RPMI7951 (cell line): Measurements from ENCODE around the gene PTGFRN. TPM values are rescaled to one million over a fixed set of nuclear protein-coding genes. Genes with fewer than 3 reads are reported as not detected.
"Not testable (repeated sequence)": the region's sequence is repeated elsewhere in the genome, so short reads cannot be mapped to it uniquely, and the experiment has no call there.

Experiments
- DNase-seq: peaks from one replicate; pipeline ENCODE4 v3.0.0-alpha.2; 2012; ENCODE audit warnings: low read depth
- total RNA-seq: library from RNA; depleted of rRNA; stranded (reverse); fragments of >200 nt; shearing (Covaris generic); gene quantifications from 2 replicates; pipeline ENCODE4 v1.2.3, GENCODE V29; 2014

Gene PTGFRN
- total RNA-seq, 1 experiment from 2014 or later = 101 TPM

GRCh38 chr1:116916002-116916401, 6.3 kb downstream of the PTGFRN start:
- no peak for DNase-seq

GRCh38 chr1:116916533-116917445, 7.1 kb downstream of the PTGFRN start:
- no peak for DNase-seq

- DNase-seq = peak; percentile 54
Measured at GRCh38 chr1:116918714-116919357, 9.1 kb downstream of the PTGFRN start.

GRCh38 chr1:116919802-116920201, 10.1 kb downstream of the PTGFRN start:
- peak; percentile 37 for DNase-seq

GRCh38 chr1:116920211-116920610, 10.5 kb downstream of the PTGFRN start:
- peak; percentile 29 for DNase-seq

- no peak for DNase-seq
Measured at GRCh38 chr1:116921301-116921885, 11.7 kb downstream of the PTGFRN start.

- DNase-seq = no peak
Measured at GRCh38 chr1:116921937-116922336, 12.2 kb downstream of the PTGFRN start.

GRCh38 chr1:116923421-116923820, 13.7 kb downstream of the PTGFRN start:
- DNase-seq = peak; percentile 53

GRCh38 chr1:116927049-116927798, 17.5 kb downstream of the PTGFRN start:
- DNase-seq = no peak

- DNase-seq = no peak
Measured at GRCh38 chr1:116929961-116930592, 20.4 kb downstream of the PTGFRN start.

GRCh38 chr1:116931016-116931918, 21.6 kb downstream of the PTGFRN start:
- DNase-seq = no peak

- DNase-seq = no peak
Measured at GRCh38 chr1:116933606-116934515, 24.1 kb downstream of the PTGFRN start.

GRCh38 chr1:116934586-116935207, 25.0 kb downstream of the PTGFRN start:
- no peak for DNase-seq

- no peak for DNase-seq
Measured at GRCh38 chr1:116938216-116938615, 28.5 kb downstream of the PTGFRN start.

- DNase-seq = not testable (repeated sequence)
Measured at GRCh38 chr1:116939780-116940543, 30.2 kb downstream of the PTGFRN start.

- DNase-seq = no peak
Measured at GRCh38 chr1:116940814-116941599, 31.3 kb downstream of the PTGFRN start.

- no peak for DNase-seq
Measured at GRCh38 chr1:116941670-116942069, 32.0 kb downstream of the PTGFRN start.
